Measurements from ENCODE around the gene GSKIP.

GSKIP gene

GRCh38 chr14:96362965-96363750 lies at the start of gene GSKIP, which contains the start of gene ATG2B:
Gene GSKIP, plus strand, starts transcription at chr14:96363526. Its CDS starts 18,722 bp downstream, at chr14:96382248.
Gene ATG2B, minus strand, starts transcription at chr14:96363341. Its CDS starts 365 bp downstream, at chr14:96362976.
- TF ChIP-seq CTCF (conservative IDR thresholded peaks at IDR 0.05): no peak
- peak within 1 kb of the TSS; percentile 96 for H3K27ac ChIP-seq

GRCh38 chr14:96316087-96316486 lies 47.2 kb upstream of the GSKIP start:
- TF ChIP-seq CTCF (conservative IDR thresholded peaks at IDR 0.05): no peak
- no peak overlapping the region for H3K27ac ChIP-seq

GRCh38 chr14:96318836-96319235 lies 44.5 kb upstream of the GSKIP start:
- H3K27ac ChIP-seq: no peak overlapping the region
- no peak for TF ChIP-seq CTCF (conservative IDR thresholded peaks at IDR 0.05)

- no peak overlapping the region for H3K27ac ChIP-seq
- no peak for TF ChIP-seq CTCF (conservative IDR thresholded peaks at IDR 0.05)
Measured at GRCh38 chr14:96320605-96321004, 42.7 kb upstream of the GSKIP start.

GRCh38 chr14:96324219-96324618 lies 39.1 kb upstream of the GSKIP start:
- H3K27ac ChIP-seq: no peak overlapping the region
- no peak for TF ChIP-seq CTCF (conservative IDR thresholded peaks at IDR 0.05)

- no peak for TF ChIP-seq CTCF (conservative IDR thresholded peaks at IDR 0.05)
- no peak overlapping the region for H3K27ac ChIP-seq
Measured at GRCh38 chr14:96338551-96338950, 24.8 kb upstream of the GSKIP start.

GRCh38 chr14:96341323-96341722 lies 22.0 kb upstream of the GSKIP start:
- no peak for TF ChIP-seq CTCF (conservative IDR thresholded peaks at IDR 0.05)
- no peak overlapping the region for H3K27ac ChIP-seq
